NCI-H2227 treated with DMSO at 0.1 percent for 48 hours (cell line): ENCODE data around the gene ACTR6.
"Not testable (repeated sequence)": the region's sequence is repeated elsewhere in the genome, so short reads cannot be mapped to it uniquely, and the experiment has no call there.

Source experiments
- DNase-seq: peaks from one replicate; lab custom pipeline; 2025; lab: John Stamatoyannopoulos, UW

The ACTR6 gene

GRCh38 chr12:100200463-100201181 is at the start of gene ACTR6:
TSS of gene ACTR6 (plus strand) at chr12:100200815. CDS start at chr12:100200852, 37 bp downstream.
- DNase-seq: peak; percentile 95

DNA sequence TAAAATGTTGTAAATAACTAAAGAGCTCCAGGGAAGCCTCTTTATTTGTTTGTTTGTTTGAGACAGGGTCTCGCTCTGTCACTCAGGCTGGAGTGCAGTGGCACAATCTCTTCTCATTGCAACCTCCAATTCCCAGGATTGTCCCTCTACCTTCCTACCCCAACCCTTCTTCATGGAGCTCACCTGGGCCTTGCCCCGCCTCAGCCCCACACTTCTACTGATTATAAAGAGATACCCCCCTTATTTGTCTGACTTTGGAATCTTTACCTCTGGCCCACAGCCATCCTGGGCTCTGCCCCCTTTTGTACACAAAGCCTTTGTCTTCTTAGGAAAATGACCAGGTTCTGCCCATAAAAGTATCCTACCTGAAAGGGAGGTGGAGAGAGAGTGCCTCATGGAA is 48.8 kb upstream of the ACTR6 start:
- DNase-seq: no peak

GRCh38 chr12:100153131-100153530 is 47.5 kb upstream of the ACTR6 start:
- DNase-seq: no peak

DNA sequence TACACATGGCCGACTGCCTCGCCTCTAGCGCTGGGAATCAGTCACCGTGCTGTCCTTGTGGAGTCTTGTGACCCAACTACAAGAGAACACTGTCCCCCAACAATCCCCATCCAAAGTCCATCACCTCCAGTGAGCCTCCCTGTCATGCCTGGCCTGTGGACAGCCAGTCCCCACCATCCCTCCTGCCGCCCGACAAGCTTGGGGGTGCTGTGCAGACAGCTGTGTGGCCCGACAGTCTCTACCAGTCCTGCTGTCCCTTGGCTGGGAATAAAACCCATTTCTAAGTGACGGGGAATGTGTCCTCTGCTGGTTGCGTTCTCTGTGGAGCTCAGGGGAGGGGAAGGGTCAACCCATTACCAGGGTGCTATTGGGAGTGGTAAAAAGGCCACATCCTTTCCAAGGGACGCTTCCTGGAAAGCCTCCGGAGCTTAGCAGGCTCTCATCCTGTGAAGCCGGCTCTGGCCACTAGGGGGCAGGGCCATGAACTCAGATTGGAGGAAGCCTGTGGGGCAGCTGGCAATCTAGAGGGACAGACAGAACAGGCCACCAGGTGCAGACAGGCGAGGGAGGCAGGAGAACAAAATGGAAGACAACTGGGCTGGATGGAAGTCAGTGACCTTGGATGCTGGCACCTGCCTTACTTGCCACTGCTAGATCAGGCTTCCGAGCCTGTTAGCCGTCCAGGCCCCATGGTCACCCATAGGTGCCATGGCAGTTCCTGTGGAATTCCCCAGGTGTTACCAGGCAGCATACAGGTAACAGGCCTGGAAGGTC is 46.0 kb upstream of the ACTR6 start:
- DNase-seq: peak; percentile 12

DNA sequence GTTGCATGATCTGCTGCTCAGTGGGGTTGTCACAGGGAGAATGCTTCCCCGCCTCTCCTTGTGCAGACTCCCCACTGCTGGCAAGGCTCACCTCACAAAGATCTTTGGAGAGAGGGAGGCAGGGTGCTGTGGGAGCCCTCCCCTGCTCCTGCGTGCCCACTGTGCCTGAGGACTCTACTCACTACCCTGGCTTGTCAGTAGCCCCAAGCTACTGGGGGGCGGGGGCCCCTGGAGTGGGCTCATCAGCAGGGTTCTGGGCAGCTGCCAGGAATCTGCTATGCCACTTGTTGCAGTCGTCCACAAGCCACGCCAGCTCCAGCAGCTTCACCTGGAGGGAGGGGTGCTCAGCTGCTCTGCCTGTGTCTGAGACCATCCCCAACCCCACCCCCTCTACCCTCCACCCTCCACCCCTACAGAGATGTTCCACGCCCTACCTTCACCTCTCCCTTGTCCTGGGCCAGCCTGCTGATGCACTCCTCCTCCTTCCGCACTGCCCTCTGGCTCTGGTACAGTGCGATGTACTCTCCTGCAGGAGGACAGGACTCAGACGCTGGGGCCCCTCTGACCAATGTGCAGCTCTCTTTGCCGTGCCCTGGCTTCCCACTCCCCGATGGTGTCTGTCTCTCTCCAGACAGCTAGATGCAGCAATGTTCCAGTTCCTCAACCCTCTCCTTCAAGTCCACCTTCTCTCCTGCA is 43.7 kb upstream of the ACTR6 start:
- DNase-seq: no peak

GRCh38 chr12:100157427-100157821 is 43.2 kb upstream of the ACTR6 start:
- DNase-seq: no peak

DNA sequence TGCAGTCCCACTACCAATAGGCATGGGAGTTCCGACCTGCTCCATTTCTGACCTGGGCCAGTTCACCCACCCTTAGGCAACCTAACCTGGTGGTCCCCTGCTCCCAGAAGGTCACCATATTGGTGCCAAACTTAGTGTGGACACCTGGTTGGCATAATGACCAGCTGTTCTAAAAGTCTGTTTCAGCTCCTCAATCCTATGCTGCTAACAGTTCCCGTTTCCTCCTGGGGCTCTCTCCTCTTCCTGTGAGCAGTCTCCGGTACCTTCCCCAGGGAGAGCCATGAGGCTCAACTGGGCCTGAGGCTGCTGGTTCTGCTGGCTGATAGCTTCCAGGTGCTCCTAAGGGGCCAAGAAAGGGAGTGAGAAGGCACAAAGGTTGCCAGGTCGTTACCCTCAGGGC is 42.1 kb upstream of the ACTR6 start:
- DNase-seq: no peak

- DNase-seq: no peak
These were observed 41.1 kb upstream of the ACTR6 start for GRCh38 chr12:100159391-100160104.

DNA sequence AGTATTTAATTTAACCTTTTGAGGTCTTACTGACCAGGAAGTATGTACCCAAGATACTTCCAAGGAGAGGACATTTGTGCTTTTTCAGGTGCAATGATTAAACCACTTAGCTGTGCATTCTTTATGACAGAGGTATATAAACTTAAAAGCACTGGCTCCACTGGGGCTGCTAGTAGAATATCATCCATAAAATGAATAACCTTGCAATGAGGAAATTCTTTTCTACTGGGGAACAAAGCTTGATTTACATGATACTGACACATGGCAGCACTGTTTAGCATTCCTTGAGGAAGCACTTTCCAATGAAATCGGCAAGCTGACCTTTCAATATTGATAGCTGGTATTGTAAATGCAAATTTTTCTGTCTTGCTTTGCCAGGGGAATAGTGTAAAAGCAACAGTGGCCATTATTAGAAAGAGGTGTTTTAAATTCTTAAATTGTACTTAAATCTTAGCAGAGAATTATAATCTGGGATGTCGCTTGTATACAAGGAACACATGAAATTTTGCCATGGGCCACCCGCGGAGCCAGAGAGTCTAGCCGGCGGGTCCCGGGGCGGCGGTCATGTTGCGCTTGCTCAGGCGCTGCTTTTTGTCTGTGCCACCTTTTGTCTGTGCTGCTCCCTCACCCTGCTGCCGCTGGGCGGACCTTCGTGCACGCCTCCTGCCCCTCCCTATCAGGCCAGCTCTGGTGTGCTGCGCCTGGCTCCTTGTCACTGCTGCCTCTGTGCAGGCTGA is 37.0 kb upstream of the ACTR6 start:
- DNase-seq: peak; percentile 85

GRCh38 chr12:100164153-100164704 is 36.4 kb upstream of the ACTR6 start:
- DNase-seq: no peak

- no peak for DNase-seq
These were observed 35.3 kb upstream of the ACTR6 start for GRCh38 chr12:100165356-100165755.

- DNase-seq: no peak
These were observed 34.4 kb upstream of the ACTR6 start for GRCh38 chr12:100166232-100166631.

GRCh38 chr12:100168562-100168961 is 32.1 kb upstream of the ACTR6 start:
- no peak for DNase-seq

- DNase-seq: no peak
These were observed 31.3 kb upstream of the ACTR6 start for GRCh38 chr12:100169345-100169744.

- DNase-seq: no peak
These were observed 30.2 kb upstream of the ACTR6 start for GRCh38 chr12:100170313-100170858.

GRCh38 chr12:100171248-100171647 is 29.4 kb upstream of the ACTR6 start:
- no peak for DNase-seq

DNA sequence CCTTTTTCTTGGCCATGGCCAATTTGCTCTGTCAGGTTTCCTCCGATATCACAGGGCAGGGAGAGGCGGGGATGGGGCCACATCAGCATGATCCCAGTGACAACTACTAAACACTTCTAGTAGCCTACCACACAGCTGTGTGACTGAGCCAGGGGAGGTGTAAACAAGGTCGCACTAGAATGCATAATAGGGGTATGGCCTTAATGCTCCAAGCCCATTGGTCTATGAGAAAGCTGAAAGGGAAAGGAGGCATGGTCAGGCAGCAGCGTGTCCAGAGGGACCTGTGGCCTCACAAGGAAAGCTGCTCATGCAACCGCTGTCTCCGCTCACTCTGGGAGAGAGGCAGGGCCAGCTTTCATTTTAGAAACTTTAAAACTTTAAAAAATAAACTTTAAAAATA is 27.5 kb upstream of the ACTR6 start:
- DNase-seq: no peak

DNA sequence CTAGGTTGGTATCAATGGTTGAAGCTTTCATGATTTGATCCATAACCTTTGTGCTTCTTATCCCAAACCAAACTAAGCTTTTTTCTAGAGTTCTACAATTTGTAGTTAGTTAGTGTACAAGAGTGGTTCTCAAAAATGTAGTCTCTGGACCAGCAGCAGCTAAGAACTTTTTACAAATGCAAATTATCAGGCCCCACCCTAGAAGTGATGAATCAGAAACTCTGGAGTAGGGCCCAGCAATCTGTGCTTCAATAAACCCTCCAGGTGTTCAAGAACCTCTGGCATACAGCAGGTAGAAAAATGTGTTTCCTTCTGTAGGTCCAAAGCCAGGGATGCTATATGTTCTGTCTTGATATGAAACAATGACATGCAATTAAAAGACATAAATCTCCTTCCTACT is 26.1 kb upstream of the ACTR6 start:
- DNase-seq: no peak

DNA sequence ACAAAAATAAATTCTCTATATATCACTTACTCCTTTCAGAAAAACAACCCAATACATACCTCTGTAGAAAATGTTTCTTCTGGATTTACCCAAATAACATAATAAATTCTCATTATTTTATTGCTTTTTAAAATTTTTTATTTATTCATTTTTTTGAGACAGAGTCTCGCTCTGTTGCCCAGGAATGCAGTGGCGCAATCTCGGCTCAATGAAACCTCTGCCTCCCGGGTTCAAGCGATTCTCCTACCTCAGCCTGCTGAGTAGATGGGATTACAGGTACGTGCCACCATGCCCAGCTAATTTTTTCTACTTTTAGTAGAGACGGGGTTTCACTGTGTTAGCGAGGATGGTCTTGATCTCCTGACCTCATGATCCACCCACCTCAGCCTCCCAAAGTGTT is 24.1 kb upstream of the ACTR6 start:
- not testable (repeated sequence) for DNase-seq

DNA sequence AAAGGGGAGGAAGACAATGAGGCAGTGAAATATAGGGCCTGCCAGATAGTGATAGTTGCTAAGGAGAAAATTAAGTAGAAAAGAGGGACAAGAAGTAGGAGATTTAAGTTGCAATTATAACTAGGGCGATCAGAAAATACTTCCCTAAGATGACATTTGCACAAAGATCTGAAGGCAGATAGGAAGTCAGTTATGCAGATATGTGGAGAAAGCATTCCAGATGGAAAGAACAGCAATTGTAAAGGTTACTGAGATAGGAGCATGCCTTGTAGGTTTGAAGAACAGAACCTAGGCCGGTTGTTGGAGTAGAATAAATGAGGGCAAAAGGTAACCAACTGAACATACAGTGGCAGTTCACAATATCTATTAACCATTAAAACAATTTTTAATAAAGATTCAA is 21.4 kb upstream of the ACTR6 start:
- no peak for DNase-seq

GRCh38 chr12:100184549-100185145 is 16.0 kb upstream of the ACTR6 start:
- DNase-seq: no peak
